GM21576 (cell line): ENCODE measurements around the gene WDR20.
"Not testable (repeated sequence)": the region's sequence is repeated elsewhere in the genome, so short reads cannot be mapped to it uniquely, and the experiment has no call there.

ENCODE experiments used
- ATAC-seq: cut with Tn5 transposase; IDR thresholded peaks from one replicate; pipeline ENCODE4 v1.9.1; 2021; ENCODE audit warnings: mild to moderate bottlenecking, moderate library complexity; ENCODE audit not compliant: unreplicated experiment

WDR20 gene

GRCh38 chr14:102126807-102127455 is 12.8 kb upstream of the WDR20 start:
- ATAC-seq: no peak

- ATAC-seq: no peak
These were observed 8.0 kb upstream of the WDR20 start for GRCh38 chr14:102131741-102132140.

- ATAC-seq: not testable (repeated sequence)
These were observed 5.7 kb upstream of the WDR20 start for GRCh38 chr14:102134021-102134420.

- not testable (repeated sequence) for ATAC-seq
These were observed 5.0 kb upstream of the WDR20 start for GRCh38 chr14:102134719-102135118.

- not testable (repeated sequence) for ATAC-seq
These were observed 4.2 kb upstream of the WDR20 start for GRCh38 chr14:102135456-102135855.

- ATAC-seq: no peak
These were observed 1.2 kb upstream of the WDR20 start for GRCh38 chr14:102138535-102138934.

- no peak for ATAC-seq
These were observed 774 bp upstream of the WDR20 start for GRCh38 chr14:102138961-102139285.

GRCh38 chr14:102140027-102140749 is 491 bp downstream of the WDR20 start:
- peak; percentile 10 for ATAC-seq

- ATAC-seq: no peak
These were observed 1.1 kb downstream of the WDR20 start for GRCh38 chr14:102140750-102141145.

GRCh38 chr14:102141797-102142196 is 2.1 kb downstream of the WDR20 start:
- ATAC-seq: no peak

GRCh38 chr14:102144914-102145313 is 5.2 kb downstream of the WDR20 start:
- ATAC-seq: no peak

GRCh38 chr14:102145395-102145794 is 5.7 kb downstream of the WDR20 start:
- ATAC-seq: no peak

- no peak for ATAC-seq
These were observed 6.7 kb downstream of the WDR20 start for GRCh38 chr14:102146423-102146822.

GRCh38 chr14:102150083-102150482 is 10.4 kb downstream of the WDR20 start:
- ATAC-seq: no peak

GRCh38 chr14:102150744-102151143 is 11.0 kb downstream of the WDR20 start:
- no peak for ATAC-seq

- ATAC-seq: not testable (repeated sequence)
These were observed 11.7 kb downstream of the WDR20 start for GRCh38 chr14:102151411-102151810.

GRCh38 chr14:102154121-102154520 is 14.4 kb downstream of the WDR20 start:
- ATAC-seq: no peak

- ATAC-seq: no peak
These were observed 15.3 kb downstream of the WDR20 start for GRCh38 chr14:102154821-102155549.

- ATAC-seq: no peak
These were observed 17.6 kb downstream of the WDR20 start for GRCh38 chr14:102157346-102157745.

GRCh38 chr14:102158797-102159196 is 19.1 kb downstream of the WDR20 start:
- ATAC-seq: no peak

- ATAC-seq: no peak
These were observed 20.1 kb downstream of the WDR20 start for GRCh38 chr14:102159841-102160240.

- no peak for ATAC-seq
These were observed 22.8 kb downstream of the WDR20 start for GRCh38 chr14:102162487-102162886.
